BE2C (cell line): ENCODE data around the gene SPDEF.

Experiments
- DNase-seq: peaks from one replicate; pipeline ENCODE4 v3.0.0-alpha.2; 2020
- H3K27me3 ChIP-seq: fragments of 250-450 bp; sonication (Bioruptor Pico); 2 replicates; pipeline ENCODE4 v1.5.1; 2020; ENCODE audit warnings: mild to moderate bottlenecking
- H3K36me3 ChIP-seq: fragments of 250-450 bp; sonication (Bioruptor Pico); 2 replicates; pipeline ENCODE4 v1.5.1; 2020; ENCODE audit warnings: mild to moderate bottlenecking
- H3K4me1 ChIP-seq: fragments of 250-450 bp; sonication (Bioruptor Pico); 2 replicates; pipeline ENCODE4 v1.5.1; 2020
- H3K4me3 ChIP-seq: 2 replicates; pipeline ENCODE4 v1.5.1; 2011; ENCODE audit warnings: low read depth, low read length
- H3K9me3 ChIP-seq: fragments of 250-450 bp; sonication (Bioruptor Pico); 2 replicates; pipeline ENCODE4 v1.5.1; 2020
- CTCF ChIP-seq: IDR thresholded peaks from 2 replicates; pipeline ENCODE4 v1.5.1; 2012; ENCODE audit warnings: mild to moderate bottlenecking, low read depth, low read length

The SPDEF gene

GRCh38 chr6:34496103-34496685 lies 59.9 kb downstream of the SPDEF start:
- DNase-seq: no peak
- no peaks in the 10 kb centered on the region for H3K36me3 ChIP-seq
- H3K27me3 ChIP-seq: no peaks in the 10 kb centered on the region
- H3K4me3 ChIP-seq: no peak overlapping the region
- no peaks in the 10 kb centered on the region for H3K4me1 ChIP-seq
- TF ChIP-seq CTCF: no peak
- H3K9me3 ChIP-seq: no peaks in the 10 kb centered on the region

- Histone ChIP-seq H3K9me3 (no peaks in the 10 kb centered on the region), H3K27me3 (no peaks in the 10 kb centered on the region), H3K4me1 (no peaks in the 10 kb centered on the region), H3K4me3 (no peak overlapping the region), H3K36me3 (no peaks in the 10 kb centered on the region)
- DNase-seq: no peak
- TF ChIP-seq CTCF: no peak
Measured at GRCh38 chr6:34494973-34495372, 61.2 kb downstream of the SPDEF start.

GRCh38 chr6:34493344-34493743 lies 62.8 kb downstream of the SPDEF start:
- no peaks in the 10 kb centered on the region for H3K4me1 ChIP-seq
- H3K4me3 ChIP-seq: no peak overlapping the region
- no peak for TF ChIP-seq CTCF
- no peaks in the 10 kb centered on the region for H3K27me3 ChIP-seq
- H3K36me3 ChIP-seq: no peaks in the 10 kb centered on the region
- no peaks in the 10 kb centered on the region for H3K9me3 ChIP-seq
- no peak for DNase-seq

GRCh38 chr6:34491091-34491430 lies 65.1 kb downstream of the SPDEF start:
- Histone ChIP-seq H3K4me3 (no peak overlapping the region), H3K9me3 (no peaks in the 10 kb centered on the region), H3K36me3 (no peaks in the 10 kb centered on the region), H3K4me1 (no peaks in the 10 kb centered on the region), H3K27me3 (no peaks in the 10 kb centered on the region)
- DNase-seq: no peak
- TF ChIP-seq CTCF: no peak

- Histone ChIP-seq H3K27me3 (no peaks in the 10 kb centered on the region), H3K36me3 (no peaks in the 10 kb centered on the region)
Measured at GRCh38 chr6:34490390-34491090, 65.6 kb downstream of the SPDEF start.

More at GRCh38 chr6:34490390-34491090, 65.6 kb downstream of the SPDEF start:
- no peak for TF ChIP-seq CTCF
- DNase-seq: no peak
- Histone ChIP-seq H3K4me1 (no peaks in the 10 kb centered on the region), H3K4me3 (no peak overlapping the region), H3K9me3 (no peaks in the 10 kb centered on the region)
